Fibroblast of villous mesenchyme (primary cell): Measurements from ENCODE around the gene MFAP5. TPM values are rescaled to one million over a fixed set of nuclear protein-coding genes. Genes with fewer than 3 reads are reported as not detected.

Source experiments
- DNase-seq: peaks from one replicate; pipeline ENCODE4 v3.0.0-alpha.2; 2010; ENCODE audit warnings: low read depth
- H3K4me3 ChIP-seq: 2 replicates; pipeline ENCODE4 v1.5.1; 2011; ENCODE audit warnings: low read depth, mild to moderate bottlenecking, low read length
- small RNA-seq: library from RNA; depleted of rRNA; stranded (forward); fragments of <200 nt; gene quantifications from one replicate; pipeline ENCODE3, GENCODE V24; 2012
- total RNA-seq: library from RNA; depleted of rRNA; stranded (reverse); fragments of >200 nt; gene quantifications from 2 replicates; pipeline ENCODE4 v1.2.3, GENCODE V29; 2012
- TF ChIP-seq, protein P1 (sequence below): IDR thresholded peaks from 2 replicates; pipeline ENCODE4 v1.5.1; 2012; ENCODE audit warnings: low read depth, mild to moderate bottlenecking, low read length; ENCODE audit not compliant: insufficient read depth

MFAP5 gene
- total RNA-seq, 1 donor = 0.86 TPM

- H3K4me3 ChIP-seq = no peak overlapping the region
- no peak for DNase-seq
- TF ChIP-seq, protein P1, sequence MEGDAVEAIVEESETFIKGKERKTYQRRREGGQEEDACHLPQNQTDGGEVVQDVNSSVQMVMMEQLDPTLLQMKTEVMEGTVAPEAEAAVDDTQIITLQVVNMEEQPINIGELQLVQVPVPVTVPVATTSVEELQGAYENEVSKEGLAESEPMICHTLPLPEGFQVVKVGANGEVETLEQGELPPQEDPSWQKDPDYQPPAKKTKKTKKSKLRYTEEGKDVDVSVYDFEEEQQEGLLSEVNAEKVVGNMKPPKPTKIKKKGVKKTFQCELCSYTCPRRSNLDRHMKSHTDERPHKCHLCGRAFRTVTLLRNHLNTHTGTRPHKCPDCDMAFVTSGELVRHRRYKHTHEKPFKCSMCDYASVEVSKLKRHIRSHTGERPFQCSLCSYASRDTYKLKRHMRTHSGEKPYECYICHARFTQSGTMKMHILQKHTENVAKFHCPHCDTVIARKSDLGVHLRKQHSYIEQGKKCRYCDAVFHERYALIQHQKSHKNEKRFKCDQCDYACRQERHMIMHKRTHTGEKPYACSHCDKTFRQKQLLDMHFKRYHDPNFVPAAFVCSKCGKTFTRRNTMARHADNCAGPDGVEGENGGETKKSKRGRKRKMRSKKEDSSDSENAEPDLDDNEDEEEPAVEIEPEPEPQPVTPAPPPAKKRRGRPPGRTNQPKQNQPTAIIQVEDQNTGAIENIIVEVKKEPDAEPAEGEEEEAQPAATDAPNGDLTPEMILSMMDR = no peak
Measured at GRCh38 chr12:8603286-8603685, 59.3 kb downstream of the MFAP5 start.

GRCh38 chr12:8596561-8596960 is 66.1 kb downstream of the MFAP5 start:
- no peak overlapping the region for H3K4me3 ChIP-seq
- no peak for DNase-seq
- TF ChIP-seq, protein P1 = no peak

Small RNA genes lying within 50 kb of the gene (small RNA-seq; reads per million reads assigned to genes)
- not detected for gene RF00564

Other genes with a start within 250 kb of the MFAP5 start
- not detected in 2 replicates for gene CLEC6A, start 206.9 kb downstream of the MFAP5 start, total RNA-seq
- gene CLEC4D, start 149.3 kb downstream of the MFAP5 start, total RNA-seq = not detected in 2 replicates
- gene CLEC4E, start 121.9 kb downstream of the MFAP5 start, total RNA-seq = not detected in 2 replicates
- not detected in 2 replicates for gene AICDA, start 50.0 kb downstream of the MFAP5 start, total RNA-seq
- gene RIMKLB, start 35.2 kb upstream of the MFAP5 start, total RNA-seq = 15.1 TPM in 2 replicates
- gene A2ML1, start 159.8 kb upstream of the MFAP5 start, total RNA-seq = not detected in 2 replicates